ENCODE data around the gene SVOPL. TPM values are rescaled to one million over a fixed set of nuclear protein-coding genes. Genes with fewer than 3 reads are reported as not detected.

The SVOPL gene
- total and polyA plus RNA-seq, 10 of the 15 experiments (the other 5 are each of a cell fraction or from before 2014, with no cell fraction given) = 0.15 TPM; not detected in 9

DNA sequence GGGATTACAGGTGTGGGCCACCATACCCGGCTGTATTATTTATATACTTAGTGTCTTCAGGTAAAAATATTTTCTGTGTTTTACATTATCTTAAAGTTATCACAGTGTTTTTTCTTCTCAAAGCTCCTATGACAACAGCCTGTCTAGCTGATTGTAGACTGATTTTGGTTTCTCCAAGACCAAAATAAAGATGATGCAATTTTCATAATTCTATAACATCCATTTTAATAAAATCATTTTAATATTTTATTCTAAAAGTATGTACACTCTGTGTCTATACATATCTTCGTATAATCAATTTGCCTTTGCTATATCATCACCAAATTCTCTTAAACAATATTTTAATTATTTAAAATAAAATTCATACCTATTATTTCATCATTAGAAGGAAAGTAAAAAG is 132.5 kb downstream of the SVOPL start:
- ChIA-PET CTCF (no interaction called here), RAD21 (ENCODE audit: unreplicated experiment) (no interaction called here), POLR2A (no interaction called here), SMC1A (ENCODE audit: uncharacterized antibody, unreplicated experiment) (no interaction called here)
- intact Hi-C loops (cut with micrococcal nuclease; ENCODE audit: unreplicated experiment) = no loop called here
- no TSS peak for BruUV-seq (replicated peaks)
- H3K27ac ChIP-seq (ENCODE audit: control insufficient read depth, insufficient read depth) = no peak overlapping the region
- WGBS (ENCODE audit: insufficient coverage, insufficient replicate concordance, low lambda C conversion rate, missing lambda C conversion rate) = 95% methylated on average over 2 of the region's 2 CpGs
- FAIRE-seq (no peak), DNase-seq (ENCODE audit: low read depth, low spot score) (no peak), ATAC-seq (no peak)
- no peaks in the 10 kb centered on the region for H3K27me3 ChIP-seq (replicated peaks in 1 of 2; ENCODE audit: control insufficient read depth in 2 of 2, insufficient read depth in 2 of 2, low read length in 1 of 2)
- no peaks in the 10 kb centered on the region for H4K20me1 ChIP-seq (ENCODE audit: control insufficient read depth, insufficient read depth)
- TF ChIP-seq KAT2A (conservative IDR thresholded peaks at IDR 0.05; ENCODE audit: control insufficient read depth, low read depth, low read length) = no peak
- TF ChIP-seq, protein P1, sequence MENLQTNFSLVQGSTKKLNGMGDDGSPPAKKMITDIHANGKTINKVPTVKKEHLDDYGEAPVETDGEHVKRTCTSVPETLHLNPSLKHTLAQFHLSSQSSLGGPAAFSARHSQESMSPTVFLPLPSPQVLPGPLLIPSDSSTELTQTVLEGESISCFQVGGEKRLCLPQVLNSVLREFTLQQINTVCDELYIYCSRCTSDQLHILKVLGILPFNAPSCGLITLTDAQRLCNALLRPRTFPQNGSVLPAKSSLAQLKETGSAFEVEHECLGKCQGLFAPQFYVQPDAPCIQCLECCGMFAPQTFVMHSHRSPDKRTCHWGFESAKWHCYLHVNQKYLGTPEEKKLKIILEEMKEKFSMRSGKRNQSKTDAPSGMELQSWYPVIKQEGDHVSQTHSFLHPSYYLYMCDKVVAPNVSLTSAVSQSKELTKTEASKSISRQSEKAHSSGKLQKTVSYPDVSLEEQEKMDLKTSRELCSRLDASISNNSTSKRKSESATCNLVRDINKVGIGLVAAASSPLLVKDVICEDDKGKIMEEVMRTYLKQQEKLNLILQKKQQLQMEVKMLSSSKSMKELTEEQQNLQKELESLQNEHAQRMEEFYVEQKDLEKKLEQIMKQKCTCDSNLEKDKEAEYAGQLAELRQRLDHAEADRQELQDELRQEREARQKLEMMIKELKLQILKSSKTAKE (IDR thresholded peaks at IDR 0.05; ENCODE audit: low read depth, poor library complexity, severe bottlenecking) = no peak
- no peak for TF ChIP-seq GATAD2B (conservative IDR thresholded peaks at IDR 0.05; ENCODE audit: low read depth)
- TF ChIP-seq, protein P2, sequence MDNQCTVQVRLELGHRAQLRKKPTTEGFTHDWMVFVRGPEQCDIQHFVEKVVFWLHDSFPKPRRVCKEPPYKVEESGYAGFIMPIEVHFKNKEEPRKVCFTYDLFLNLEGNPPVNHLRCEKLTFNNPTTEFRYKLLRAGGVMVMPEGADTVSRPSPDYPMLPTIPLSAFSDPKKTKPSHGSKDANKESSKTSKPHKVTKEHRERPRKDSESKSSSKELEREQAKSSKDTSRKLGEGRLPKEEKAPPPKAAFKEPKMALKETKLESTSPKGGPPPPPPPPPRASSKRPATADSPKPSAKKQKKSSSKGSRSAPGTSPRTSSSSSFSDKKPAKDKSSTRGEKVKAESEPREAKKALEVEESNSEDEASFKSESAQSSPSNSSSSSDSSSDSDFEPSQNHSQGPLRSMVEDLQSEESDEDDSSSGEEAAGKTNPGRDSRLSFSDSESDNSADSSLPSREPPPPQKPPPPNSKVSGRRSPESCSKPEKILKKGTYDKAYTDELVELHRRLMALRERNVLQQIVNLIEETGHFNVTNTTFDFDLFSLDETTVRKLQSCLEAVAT (IDR thresholded peaks at IDR 0.05) = no peak
- TF ChIP-seq, protein P3, sequence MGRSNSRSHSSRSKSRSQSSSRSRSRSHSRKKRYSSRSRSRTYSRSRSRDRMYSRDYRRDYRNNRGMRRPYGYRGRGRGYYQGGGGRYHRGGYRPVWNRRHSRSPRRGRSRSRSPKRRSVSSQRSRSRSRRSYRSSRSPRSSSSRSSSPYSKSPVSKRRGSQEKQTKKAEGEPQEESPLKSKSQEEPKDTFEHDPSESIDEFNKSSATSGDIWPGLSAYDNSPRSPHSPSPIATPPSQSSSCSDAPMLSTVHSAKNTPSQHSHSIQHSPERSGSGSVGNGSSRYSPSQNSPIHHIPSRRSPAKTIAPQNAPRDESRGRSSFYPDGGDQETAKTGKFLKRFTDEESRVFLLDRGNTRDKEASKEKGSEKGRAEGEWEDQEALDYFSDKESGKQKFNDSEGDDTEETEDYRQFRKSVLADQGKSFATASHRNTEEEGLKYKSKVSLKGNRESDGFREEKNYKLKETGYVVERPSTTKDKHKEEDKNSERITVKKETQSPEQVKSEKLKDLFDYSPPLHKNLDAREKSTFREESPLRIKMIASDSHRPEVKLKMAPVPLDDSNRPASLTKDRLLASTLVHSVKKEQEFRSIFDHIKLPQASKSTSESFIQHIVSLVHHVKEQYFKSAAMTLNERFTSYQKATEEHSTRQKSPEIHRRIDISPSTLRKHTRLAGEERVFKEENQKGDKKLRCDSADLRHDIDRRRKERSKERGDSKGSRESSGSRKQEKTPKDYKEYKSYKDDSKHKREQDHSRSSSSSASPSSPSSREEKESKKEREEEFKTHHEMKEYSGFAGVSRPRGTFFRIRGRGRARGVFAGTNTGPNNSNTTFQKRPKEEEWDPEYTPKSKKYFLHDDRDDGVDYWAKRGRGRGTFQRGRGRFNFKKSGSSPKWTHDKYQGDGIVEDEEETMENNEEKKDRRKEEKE (IDR thresholded peaks at IDR 0.05) = no peak
- no peak for TF ChIP-seq ZNF207 (IDR thresholded peaks at IDR 0.05; ENCODE audit: borderline replicate concordance)
- TF ChIP-seq RCOR1 (conservative IDR thresholded peaks at IDR 0.05; ENCODE audit: low read depth, low read length) = no peak
- no peak for TF ChIP-seq NFIC (IDR thresholded peaks at IDR 0.05; ENCODE audit: low read depth, low read length)
- no peak for TF ChIP-seq ZSCAN29 (IDR thresholded peaks at IDR 0.05)
- no peak for TF ChIP-seq EED (IDR thresholded peaks at IDR 0.05; ENCODE audit: low read depth)
- TF ChIP-seq FOS (IDR thresholded peaks at IDR 0.05; ENCODE audit: borderline replicate concordance, extremely low read depth, insufficient read length) = no peak
- no peak overlapping the region for H3K4me2 ChIP-seq (ENCODE audit: control insufficient read depth, insufficient read depth)
- H3K9me3 ChIP-seq (replicated peaks; ENCODE audit: control insufficient read depth, insufficient read depth, low read length) = peaks cover 12% of the 10 kb centered on the region
- no peak overlapping the region for H3K9ac ChIP-seq (ENCODE audit: control insufficient read depth, insufficient read depth, low read length)
- no peak overlapping the region for H3K4me3 ChIP-seq
- no peaks in the 10 kb centered on the region for H3K79me2 ChIP-seq (ENCODE audit: control insufficient read depth, insufficient read depth, low read length)
- H2AFZ ChIP-seq (ENCODE audit: control insufficient read depth, low read depth, low read length) = no peak overlapping the region
- no peaks in the 10 kb centered on the region for H3K4me1 ChIP-seq (ENCODE audit: control insufficient read depth, insufficient read depth, low read length)
- peaks cover 4 to 8% of the 10 kb centered on the region in 2 experiments; a peak in 3 of 4 replicates for H3K36me3 ChIP-seq (ENCODE audit: control insufficient read depth in 2 of 2, insufficient read depth in 2 of 2, low read length in 1 of 2)
- in situ Hi-C loops (cut with MboI) = no loop called here
